ENCODE data around the gene BMPER. TPM values are rescaled to one million over a fixed set of nuclear protein-coding genes. Genes with fewer than 3 reads are reported as not detected.

BMPER gene
- total RNA-seq, 1 donor from 2014 or later, result 2.7 TPM

GRCh38 chr7:33887266-33887975 lies 17.9 kb upstream of the BMPER start:
- no peak for DNase-seq (ENCODE audit: extremely low read depth, low read depth, low spot score)

GRCh38 chr7:33888166-33888565 lies 17.2 kb upstream of the BMPER start:
- no peak for DNase-seq (ENCODE audit: extremely low read depth, low read depth, low spot score)

- no peak for DNase-seq (ENCODE audit: extremely low read depth, low read depth, low spot score)
Observed at GRCh38 chr7:33892945-33893344, 12.4 kb upstream of the BMPER start.

GRCh38 chr7:33893377-33893776 lies 12.0 kb upstream of the BMPER start:
- DNase-seq (ENCODE audit: extremely low read depth, low read depth, low spot score), result no peak

DNA sequence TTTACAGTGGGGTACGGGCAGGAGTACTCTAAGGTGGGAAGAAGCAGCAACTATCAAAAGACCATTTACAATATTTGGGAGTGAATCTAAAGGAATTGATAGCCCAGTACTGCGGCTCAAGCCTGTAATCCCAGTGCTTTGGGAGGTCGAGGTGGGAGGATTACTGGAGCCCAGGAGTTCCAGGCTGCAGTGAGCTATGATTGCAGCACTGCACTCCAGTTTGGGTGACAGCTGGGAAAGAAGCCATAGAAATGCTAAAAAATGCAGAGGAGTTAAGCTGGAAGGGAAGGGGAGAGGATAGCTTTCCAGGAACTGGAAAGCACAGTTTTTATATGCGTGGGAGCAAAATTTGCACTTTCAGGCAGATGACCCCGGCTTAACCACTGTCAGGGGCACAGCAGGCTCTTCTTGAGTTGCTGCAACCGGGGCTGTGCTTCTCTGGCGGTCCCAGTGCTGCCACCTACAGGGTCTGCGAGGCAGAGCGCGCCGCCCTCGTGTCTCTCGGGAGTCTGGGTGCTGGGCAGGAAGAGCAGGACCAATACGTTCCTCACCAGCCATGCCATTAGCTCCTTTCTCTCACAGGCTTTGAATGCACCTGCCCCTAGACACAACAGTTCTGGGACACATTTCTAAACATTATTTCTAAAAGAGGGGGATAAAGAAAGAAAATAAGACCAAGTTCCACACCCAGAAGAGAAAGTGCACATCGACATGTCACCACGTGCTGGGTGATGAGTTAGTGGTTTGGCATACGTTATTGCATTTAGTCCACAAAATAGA lies 10.1 kb upstream of the BMPER start:
- DNase-seq (ENCODE audit: extremely low read depth, low read depth, low spot score), result no peak

DNA sequence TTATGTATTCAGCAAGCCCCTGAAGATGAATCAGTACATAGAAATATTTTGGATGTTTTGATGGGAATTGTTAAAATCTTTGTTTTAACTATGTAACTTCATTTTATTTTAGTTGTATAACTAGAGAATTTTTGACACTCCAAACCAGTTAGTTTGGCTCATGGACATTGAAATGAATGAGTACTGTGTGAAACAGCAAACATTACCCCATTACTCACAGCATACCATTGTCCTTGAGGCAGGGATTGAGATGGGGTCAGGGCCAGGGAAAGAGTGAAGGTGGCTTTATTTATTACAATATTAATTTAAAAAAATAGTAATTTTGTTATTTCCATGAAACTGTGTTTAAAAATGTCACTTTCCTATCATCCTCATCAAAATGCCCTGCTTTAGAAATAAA lies 4.8 kb upstream of the BMPER start:
- no peak for DNase-seq (ENCODE audit: extremely low read depth, low read depth, low spot score)

GRCh38 chr7:33901199-33901598 lies 4.1 kb upstream of the BMPER start:
- no peak for DNase-seq (ENCODE audit: extremely low read depth, low read depth, low spot score)

DNA sequence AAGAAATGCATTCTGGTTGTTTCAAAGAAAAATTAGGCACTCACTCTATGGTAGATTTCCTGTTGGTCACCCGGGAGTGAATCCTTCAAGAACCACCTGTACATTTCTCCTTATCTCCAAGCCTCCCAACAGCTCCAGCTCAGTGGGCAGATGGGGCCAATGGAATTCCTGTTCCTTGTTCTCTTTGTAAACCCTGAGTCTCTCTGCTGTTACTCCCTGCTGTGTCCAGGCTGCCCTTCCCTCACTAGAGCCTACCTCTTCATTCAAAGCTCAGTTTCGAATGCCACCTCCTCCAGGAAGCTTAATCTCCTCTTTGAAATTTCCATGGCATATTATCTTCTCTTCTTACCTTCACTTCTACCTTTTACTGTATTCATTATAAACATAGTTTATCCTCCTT lies 3.5 kb upstream of the BMPER start:
- no peak for DNase-seq (ENCODE audit: extremely low read depth, low read depth, low spot score)

DNA sequence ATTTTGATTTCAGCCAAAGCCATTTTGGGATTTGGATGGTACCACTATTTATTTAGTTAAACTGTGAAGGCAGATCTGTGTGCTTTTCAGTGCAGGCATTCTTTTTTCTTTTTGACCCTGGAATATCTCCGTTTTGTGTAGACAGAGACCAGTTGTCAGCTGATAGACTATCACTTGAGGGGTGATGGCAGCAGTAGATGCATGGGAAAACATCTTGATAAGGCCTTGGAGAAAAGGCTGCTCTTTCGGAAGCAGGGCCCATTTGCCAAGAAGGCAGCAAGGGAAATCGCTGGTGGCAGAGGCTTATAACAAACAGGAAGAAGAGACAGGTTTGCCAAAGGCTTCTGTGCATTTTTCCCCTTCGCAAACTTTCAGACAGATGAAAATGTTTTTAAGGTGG lies 2.6 kb upstream of the BMPER start:
- no peak for DNase-seq (ENCODE audit: extremely low read depth, low read depth, low spot score)

DNA sequence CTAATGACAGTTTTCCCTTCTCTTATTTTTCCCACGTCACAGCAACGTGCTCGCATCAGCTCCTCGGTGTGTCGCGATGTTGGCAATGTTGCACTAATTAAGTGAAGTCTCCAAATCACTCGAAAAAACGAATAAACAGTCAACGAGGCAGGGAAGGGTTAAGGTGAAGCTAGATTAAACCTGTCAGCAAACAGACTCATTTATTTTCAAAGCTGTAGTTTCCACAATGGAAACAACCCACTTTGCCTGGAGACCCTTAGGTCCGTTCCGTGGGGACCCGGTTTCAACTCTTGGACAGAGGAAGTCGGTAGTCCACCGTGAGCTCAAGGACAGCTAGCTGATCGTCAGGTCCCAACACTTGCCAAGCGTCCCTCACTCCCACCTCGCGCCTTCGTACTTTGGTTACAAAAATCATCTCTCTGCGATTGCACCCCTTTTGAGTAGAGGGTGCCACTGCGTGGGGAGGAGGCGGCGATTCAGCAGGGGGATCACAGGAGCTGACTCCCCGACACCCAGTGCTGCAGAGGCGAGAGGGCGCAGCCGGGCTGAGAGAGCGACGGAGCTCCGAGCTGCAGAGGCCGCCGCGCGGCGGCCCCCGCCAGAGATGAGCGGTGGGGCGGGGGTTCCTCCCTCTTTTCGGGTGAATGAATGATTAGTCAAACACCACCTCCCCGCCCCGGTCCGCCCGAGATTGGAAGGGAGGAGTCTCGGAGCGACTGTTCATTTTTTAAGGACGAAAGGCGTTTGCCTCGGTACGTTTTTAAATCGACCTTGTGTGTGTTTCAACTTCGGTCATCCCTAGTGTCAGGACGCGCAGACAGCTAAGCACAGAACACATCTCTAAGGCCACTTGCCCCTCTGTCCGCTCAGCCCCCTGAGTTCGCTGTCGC lies 1.3 kb upstream of the BMPER start:
- no peak for DNase-seq (ENCODE audit: extremely low read depth, low read depth, low spot score)

DNA sequence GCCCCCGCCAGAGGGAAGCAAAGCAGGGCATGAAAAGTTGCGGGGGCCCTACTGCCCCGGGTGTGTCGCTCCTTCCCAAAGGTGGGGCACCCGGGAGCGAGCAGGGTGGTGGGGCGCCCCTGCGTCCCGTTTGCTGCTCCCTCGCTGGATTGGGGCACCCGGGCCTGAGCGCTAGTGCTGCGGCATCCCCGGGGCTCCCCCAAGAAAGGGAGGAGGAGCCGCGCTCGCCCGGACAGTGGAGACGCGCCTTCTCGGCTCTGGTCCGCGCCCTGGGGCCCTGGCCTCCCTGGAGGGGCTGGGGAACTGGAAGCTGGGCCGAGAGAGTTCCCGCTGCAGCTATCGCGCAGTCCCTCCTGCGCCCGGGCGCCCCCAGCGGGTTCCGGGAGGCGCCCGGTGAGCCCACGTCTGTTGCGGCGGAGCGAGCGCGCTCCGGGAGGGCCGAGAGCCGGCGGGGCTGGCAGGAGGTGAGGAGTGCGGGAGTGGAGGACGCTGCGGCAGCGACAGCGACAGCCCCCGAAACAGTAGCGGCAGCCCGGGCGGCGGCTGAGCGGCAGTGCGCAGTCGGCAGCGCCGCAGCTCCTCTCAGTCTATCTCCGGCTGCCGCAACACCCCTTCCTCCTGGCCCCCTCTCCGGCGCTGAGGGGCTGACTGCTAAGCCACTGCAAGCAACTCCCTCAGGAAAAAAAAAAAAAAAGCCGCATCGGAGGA lies 504 bp upstream of the BMPER start:
- no peak for DNase-seq (ENCODE audit: extremely low read depth, low read depth, low spot score)

GRCh38 chr7:33906697-33907096 lies 1.4 kb downstream of the BMPER start:
- DNase-seq (ENCODE audit: extremely low read depth, low read depth, low spot score), result no peak

GRCh38 chr7:33907625-33908024 lies 2.3 kb downstream of the BMPER start:
- DNase-seq (ENCODE audit: extremely low read depth, low read depth, low spot score), result no peak

GRCh38 chr7:33909318-33909717 lies 4.0 kb downstream of the BMPER start:
- no peak for DNase-seq (ENCODE audit: extremely low read depth, low read depth, low spot score)

DNA sequence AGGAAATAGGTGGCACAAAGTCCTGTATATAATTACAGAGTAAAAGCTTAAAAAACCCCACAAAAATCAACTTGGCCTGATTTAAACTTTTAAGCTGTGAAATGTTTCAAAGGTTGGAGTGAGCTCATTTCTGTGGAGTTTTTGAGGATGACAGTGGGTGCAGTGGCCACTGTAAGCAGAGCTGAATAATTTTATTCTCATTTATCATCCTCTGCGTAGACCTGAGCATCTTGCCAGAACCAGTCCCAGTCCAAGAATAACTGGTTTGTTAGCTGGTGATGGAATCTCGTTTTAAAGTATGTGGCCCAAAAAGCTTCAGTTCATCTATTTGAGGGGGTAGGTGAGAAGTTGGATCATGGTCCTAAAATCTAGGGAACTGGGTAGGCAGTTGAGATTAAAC lies 4.4 kb downstream of the BMPER start:
- no peak for DNase-seq (ENCODE audit: extremely low read depth, low read depth, low spot score)

- no peak for DNase-seq (ENCODE audit: extremely low read depth, low read depth, low spot score)
Observed at GRCh38 chr7:33910756-33911155, 5.4 kb downstream of the BMPER start.

GRCh38 chr7:33916357-33917081 lies 11.2 kb downstream of the BMPER start:
- no peak for DNase-seq (ENCODE audit: extremely low read depth, low read depth, low spot score)

GRCh38 chr7:33917661-33918060 lies 12.3 kb downstream of the BMPER start:
- DNase-seq (ENCODE audit: extremely low read depth, low read depth, low spot score), result no peak

DNA sequence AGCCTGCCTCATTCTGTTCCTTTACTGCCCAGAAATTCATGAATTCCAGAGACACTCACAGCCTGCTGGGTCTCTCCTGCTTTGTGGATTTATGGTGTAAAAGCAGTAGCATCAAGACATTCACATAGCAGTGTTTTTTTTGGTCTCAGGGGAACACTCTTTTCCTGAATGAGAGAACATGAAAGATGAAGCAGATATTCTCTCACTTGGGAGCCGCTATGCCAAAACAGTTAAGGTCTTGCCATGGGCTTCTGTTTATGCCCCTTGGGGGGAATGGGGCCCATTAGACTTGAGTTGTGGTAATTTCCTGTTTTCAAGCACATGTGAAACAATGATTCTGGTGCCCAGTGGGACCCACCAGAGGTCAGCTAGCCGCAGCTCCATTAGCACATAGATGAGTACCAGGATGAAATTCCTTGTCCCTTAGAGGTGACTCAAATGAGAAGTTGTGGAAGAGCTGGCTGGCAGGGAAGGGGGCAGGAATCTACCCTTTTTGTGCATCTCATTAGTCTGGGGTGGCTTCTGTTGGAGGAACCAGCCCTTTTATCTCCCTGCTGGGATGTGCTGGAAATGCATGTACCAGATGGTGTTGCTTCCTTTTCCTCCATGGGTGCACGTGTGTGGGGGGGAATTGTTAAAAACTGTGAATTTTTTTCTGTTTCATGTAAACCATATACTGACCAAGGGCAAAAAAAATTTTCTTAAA lies 13.3 kb downstream of the BMPER start:
- no peak for DNase-seq (ENCODE audit: extremely low read depth, low read depth, low spot score)

- DNase-seq (ENCODE audit: extremely low read depth, low read depth, low spot score), result no peak
Observed at GRCh38 chr7:33919449-33919848, 14.1 kb downstream of the BMPER start.

Measured in glomerular endothelial cell (primary cell).